Activated naive CD8-positive, alpha-beta T cell treated with anti-CD3 and anti-CD28 coated beads, Interleukin-2, amount 50 U/mL, for 16 hours (primary cell): Measurements from ENCODE around the gene ARHGEF33.

Experiments
- DNase-seq: peaks from one replicate; pipeline ENCODE4 v3.0.0-alpha.2; 2020; ENCODE audit warnings: low read depth, low spot score

Gene ARHGEF33

DNA sequence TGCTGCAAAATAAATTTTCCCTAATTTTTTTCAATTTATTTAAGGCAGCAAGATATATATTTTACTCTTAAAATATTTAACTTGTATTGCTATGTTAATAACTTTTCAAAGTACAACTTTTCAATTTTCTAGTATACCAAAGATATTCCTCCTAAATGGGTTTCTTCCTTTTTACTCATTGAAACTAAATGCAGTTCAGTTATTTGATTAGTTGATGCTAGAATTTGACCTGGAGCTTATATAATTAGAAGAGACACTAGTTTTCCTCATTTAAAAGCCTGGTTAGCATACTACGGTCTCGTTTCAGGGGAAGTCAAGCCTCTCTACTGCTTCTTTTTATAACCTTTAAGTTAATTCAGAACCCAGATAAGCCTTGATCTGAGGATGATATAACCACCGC lies at the start of gene ARHGEF33:
Gene ARHGEF33 (plus strand): TSS at position 301 of the 400 bp plus-strand sequence. CDS start 29,573 bp downstream, outside the sequence.
- no peak for DNase-seq

DNA sequence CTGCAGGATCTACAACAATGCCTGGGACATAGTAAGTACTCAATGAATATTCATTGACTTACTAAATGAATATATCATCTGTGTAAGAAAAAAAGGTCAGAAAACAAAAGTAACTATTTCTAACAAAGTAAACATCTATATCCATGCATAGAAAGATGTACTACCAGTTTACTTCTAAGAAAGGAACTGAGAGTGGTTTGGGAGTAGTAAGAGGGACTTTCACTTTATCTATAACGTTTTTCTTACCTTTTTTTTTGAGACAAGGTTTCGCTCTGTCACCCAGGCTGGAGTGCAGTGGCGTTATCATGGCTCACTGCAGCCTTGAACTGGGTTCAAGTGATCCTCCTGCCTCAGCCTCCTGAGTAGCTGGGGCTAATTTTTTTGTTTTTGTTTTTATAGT lies 39.6 kb upstream of the ARHGEF33 start:
- DNase-seq = no peak

DNA sequence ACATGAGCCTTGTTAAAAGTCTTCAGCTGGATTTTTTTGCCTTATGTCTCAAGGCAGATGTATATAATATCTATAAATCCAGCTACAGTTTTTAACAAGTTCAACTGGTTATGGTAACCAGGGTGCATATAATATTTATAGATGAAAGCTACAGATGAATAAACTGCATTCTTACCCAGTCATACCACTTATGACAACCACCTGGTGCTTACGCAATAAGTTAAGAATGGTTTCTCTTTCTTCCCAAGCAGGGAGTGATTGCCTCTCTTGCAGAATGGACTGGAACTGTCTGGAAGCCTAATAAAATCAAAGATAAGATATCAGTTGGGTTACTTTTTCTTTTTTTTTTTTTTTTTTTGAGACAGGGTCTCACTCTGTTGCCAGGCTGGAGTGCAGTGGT lies 33.5 kb upstream of the ARHGEF33 start:
- no peak for DNase-seq

DNA sequence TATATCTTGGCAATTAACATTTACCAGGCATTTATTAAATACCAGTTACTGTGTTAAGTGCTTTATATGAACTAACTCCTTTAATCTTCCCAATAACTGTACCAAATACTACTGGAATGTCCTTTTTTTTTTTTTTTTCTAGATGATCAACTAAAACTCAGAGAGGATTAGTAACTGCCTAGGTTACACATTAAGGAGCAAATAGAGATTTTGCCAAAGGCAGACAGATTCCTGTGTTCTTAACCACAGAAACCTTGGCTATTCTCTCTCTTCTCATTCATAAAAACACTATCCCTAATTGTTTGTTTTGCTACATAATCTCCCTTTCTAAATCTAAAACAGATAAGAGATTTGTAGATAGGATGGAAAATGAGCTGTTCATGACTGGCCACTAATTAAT lies 27.2 kb upstream of the ARHGEF33 start:
- DNase-seq = no peak

DNA sequence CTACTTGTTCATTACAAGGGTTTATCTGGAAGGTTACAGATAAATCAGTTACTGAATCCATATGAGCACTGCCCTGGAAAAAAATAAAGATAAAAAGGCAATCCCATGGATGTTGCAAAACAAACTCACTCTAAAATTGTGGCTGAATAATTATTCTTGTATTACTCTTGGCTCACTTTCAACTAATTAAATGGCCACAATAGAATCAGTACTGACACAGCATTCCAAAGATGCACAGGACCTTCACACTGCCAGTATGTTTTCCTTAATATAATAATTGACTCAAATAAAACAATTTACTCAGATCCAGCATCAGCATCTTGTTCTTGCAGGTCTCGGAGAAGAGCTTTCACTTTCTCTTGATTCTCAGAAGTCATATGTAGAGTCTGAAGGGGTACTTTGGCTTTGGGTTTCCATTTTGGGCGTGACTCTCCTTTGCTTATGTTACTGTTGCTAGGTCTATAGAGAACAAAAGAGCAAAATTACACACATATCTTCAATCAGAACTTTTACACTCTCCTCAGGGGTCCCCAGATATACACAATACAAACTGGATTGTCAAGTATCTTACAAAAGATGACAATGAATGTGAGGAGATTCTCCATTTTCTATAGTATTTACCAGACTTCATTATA lies 26.5 kb upstream of the ARHGEF33 start:
- no peak for DNase-seq

DNA sequence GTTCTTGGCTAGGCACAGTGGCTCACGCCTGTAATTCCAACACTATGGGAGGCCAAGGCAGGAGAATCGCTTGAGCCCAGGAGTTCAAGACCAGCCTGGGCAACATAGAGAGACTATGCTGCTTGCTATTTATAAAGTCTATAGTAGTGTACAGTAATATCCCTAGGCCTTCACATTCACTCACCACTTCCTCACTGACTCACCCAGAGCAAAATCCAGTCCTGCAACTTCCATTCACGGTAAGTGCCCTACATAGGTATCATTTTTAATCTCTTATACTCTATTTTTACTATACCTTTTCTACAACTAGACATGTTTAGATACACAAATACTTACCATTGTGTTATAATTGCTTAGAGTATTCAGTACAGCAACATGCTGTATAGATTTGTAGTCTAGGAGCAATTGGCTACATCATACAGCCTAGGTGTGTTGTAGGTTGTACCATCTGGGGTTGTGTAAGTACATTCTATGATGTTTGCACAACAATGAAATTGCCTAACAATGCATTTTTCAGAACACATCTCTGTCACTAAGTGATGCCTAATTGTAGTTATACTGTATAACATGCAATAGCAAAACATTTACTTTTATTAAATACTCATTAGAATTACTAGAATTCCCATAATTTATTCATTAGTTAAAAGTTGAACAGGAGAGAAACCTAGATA lies 22.8 kb upstream of the ARHGEF33 start:
- DNase-seq = no peak

DNA sequence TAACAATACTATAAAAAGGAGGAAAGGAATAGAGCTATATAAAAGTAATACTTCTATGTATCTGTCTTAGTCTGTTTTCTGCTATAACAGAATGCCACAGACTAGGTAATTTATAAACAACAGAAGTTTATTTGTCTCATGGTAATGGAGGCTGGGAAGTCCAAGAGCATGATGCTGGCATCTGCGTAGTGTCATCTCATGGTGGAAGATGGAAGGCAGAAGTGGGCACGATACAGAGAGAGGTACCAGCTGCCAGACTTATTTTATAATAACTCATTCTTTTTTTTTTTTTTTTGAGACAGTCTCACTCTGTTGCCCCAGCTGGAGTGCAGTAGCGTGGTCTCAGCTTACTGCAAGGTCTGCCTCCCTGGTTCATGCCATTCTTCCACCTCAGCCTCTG lies 18.2 kb upstream of the ARHGEF33 start:
- DNase-seq = no peak

DNA sequence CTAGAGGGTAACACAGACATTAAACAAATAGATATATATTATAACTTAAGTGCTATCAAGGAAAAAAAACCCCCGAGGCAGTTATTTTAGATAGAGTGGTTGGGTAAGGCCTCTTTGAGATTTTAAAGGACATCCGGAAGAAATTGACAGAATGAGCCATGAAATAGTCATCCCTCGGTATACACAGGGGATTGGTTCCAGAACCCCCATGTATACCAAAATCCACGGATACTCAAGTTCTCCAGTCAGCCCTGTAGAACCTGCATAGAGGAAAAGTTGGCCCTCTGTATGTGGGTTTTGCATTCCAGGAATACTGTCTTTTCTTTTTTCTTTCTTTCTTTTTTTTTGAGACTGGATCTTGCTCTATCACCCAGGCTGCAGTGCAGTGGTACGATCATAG lies 15.9 kb upstream of the ARHGEF33 start:
- no peak for DNase-seq

DNA sequence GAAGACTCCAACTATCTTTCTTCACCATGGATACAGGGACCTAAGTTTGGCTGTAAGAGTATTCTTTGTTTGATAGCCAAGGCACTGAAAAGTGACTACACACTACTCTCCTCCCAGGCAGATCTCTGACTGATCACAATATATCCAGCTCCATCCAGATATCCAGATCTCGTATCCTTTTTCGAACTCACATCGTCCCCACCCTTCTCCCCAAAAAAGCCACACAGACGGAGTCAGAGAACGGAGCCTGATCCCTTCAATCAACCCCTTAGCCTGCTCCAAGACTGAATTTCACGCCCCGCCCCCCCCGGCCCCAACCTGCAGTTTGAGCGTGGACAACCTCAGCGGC lies 14.5 kb upstream of the ARHGEF33 start:
- DNase-seq = no peak

DNA sequence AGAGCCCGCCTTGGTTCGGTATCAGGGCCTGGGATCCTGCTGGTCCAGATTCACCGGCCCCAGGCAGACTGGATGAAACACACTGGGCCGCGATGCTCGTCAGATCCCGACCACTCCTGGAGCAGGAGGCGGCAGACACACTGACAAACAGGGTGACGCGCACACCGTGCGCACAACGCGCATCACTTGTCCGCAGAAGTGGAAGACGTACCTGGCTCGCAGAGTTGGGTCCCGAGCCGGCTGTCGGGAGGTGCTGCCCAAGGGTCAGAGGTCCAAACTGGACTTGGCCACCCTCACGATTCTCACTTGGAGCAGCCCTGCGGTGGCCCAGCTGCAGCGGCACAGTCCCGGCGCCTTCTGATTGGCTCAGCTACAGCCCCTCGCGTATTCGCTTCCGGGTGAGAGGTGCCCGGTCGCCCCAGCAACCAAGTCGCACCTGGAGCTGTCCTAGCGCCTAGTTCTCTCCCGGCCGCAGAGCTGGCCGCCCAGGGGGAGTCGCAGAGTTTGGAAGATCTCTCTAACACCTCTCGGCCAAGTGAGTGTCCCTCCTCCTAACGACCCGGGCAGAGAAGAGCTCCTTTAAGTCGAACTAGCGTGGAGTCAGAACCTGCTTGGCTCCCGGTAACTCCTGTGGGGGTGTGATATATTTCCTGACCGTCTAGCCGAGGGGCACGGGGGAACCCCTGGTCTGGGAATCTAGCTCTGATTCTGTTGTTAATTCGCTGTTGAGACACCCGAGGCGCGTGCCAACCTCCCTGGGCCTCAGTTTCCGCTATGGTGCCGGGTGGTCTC lies 13.9 kb upstream of the ARHGEF33 start, which contains the start of the genes DHX57 and MORN2:
Gene DHX57 (minus strand): TSS at position 359 of the 792 bp plus-strand sequence. CDS start 7,529 bp downstream, outside the sequence.
Gene MORN2 (plus strand): TSS at position 401 of the 792 bp plus-strand sequence.
- DNase-seq = peak; percentile 43

DNA sequence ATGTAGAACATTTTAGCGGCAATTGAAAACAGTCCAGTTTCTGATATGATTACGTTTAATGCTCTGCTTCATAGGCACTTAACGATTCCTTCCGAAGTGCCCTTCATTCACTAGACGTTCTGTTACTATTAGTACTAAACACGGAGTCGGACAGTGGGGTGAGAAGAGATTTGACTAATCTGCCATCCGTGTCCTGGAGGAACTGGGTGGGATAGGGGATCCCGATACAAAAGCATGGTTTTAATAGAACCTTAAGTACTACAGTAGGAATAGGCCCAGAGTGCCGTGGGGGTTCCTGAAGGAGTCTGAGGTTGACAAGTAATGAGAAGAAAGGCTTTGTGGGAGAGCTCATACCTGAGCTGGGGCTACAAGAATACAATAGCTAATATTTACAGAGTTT lies 13.3 kb upstream of the ARHGEF33 start:
- no peak for DNase-seq

DNA sequence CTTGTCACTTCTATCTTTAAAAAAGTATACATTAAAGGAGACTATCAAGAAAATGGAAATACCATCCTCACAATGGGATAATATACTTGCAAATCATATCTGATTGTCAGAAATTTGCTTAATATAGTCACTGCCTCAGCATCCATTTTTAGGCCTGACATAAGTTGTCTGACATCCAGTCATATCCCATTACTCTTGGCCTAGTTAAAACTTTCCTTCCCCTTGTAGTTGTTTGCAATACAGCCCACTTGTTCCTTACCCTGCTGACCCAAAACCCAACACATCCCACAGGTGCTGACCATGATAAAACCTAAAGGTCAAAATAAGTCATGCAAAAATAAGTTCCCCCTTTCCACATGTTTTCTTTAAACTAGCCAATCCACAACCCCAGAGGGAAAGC lies 3.6 kb upstream of the ARHGEF33 start:
- no peak for DNase-seq

DNA sequence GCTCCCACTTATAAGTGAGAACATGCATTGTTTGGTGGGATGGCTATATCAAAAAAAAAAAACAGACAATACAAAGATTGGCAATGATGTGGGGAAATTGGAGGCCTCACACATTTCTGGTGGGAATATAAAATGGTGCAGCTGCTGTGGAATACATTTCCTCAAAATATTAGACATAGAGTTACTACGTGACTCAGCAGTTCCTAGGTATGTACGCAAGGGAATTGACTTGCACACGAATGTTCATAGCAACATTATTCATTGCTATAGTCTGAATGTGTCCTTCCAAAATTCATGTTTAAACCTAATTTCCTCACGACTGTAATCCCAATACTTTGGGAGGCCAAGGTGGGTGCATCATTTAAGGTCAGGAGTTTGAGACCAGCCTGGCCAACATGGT lies 2.3 kb upstream of the ARHGEF33 start:
- DNase-seq = no peak

DNA sequence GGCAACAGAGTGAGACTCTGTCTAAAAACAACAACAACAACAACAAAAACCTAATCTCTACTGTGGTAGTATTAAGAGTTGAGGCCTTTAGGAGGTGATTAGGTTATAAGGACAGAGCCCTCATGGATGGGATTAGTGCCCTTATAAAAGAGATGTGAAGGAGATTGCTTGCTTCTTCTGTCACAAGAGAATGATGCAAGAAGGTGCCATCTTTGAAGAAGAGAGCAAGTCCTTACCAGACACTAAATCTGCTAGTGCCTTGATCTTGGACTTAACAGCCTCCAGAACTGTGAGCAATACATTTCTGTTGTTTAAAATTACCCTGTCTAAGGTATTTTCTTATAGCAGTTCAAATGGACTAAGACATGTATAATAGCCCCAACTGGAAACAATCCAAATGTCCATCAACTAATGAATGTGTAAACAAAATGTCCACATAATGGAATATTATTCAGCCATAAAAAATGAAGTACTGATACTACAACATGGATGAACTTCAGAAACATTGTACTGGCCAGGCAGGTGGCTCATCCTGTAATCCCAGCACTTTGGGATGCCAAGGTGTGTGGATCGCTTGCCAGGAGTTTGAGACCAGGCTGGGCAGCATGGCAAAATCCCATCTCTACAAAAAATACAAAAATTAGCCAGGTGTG lies 1.6 kb upstream of the ARHGEF33 start:
- no peak for DNase-seq

DNA sequence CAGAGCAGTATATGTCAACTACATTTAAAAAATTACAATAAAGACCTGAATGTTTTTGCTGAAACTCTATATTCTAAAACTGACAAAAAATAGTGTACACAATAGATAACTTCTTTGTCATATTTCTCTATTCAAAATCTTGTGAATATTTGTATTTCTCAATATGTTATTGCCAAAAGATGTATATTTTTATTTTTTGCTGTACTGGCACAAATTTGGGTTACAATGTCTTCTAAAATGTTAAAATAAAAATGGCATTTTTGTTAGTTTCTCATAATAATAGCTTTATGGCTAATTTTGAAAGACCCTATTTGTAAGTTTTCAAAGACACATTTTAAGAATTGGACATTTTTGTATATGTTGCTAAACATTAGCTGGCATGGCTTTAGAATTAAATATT lies 630 bp upstream of the ARHGEF33 start:
- no peak for DNase-seq

DNA sequence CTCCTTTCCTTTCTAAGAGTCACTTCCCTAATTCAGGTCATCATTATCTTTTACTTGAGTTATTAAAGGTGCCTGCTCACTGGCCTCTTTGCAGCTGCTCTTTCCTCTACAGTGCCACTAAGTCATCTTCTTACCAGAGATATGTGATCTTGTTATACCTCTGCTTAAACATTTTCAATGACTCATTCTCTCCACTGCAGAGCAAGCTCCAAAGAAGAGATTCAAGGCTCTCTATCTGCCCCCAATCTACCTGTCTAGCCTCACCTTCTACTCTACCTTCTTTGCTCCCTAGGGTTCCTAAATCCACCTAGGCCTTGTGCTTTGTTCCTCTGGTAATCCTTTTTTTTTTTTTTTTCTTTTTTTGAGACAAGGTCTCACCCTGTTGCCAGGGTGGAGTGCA lies 3.1 kb downstream of the ARHGEF33 start:
- no peak for DNase-seq

DNA sequence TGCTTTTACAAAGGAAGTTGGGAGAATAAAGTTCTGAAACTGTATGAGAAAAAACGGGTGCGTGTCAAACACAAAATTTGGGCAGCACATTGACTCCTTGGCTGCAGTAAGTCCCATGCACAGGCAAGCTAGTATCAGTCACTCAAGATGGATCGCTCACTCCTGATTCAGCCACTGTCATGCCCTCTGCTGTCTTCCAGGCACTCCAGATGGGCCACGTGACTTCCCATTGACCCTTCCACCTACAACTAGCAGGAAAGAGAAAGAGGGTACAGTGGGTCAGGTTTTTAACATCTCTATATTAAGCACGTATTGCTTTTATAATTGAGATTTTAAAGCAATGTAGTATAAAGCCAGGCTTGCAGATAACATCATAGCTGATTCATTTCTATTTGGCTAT lies 8.6 kb downstream of the ARHGEF33 start:
- no peak for DNase-seq

DNA sequence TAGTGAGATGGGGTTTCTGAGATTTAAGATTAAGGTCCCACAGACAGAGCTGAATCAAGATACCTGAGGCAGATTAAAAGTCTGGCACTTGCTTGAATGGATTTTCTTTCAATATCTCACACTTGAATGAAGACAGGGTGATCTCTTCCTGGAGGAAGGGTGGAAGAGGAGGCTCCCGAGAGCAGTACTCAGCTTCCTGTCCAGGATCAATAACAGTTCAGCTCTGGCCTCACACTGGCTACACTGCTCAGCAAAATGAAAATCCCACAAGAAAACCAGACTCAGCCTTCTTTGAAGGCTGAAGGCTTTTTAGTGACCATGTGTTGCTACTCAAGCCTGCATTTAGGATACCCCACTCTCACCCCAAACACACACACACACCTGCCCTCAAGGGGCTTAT lies 11.1 kb downstream of the ARHGEF33 start:
- no peak for DNase-seq

DNA sequence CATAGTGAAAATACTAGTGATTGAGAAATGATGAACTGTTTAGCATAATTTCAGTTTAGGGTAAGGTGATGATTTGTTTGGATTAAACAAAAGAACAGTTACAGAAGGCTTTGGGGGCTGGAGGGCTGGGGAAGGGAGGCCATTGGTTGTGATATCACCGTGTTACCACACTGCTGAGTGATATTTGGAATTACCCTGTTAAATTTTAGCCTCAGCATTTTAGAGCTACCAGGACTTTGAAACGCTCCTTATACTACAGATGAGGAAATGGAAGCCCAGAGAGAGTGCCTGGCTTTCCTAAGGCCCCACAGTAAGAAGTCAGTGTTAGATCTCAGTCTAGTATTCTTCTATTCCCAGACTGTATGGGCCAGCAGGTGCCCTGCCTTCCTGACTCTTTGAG lies 15.6 kb downstream of the ARHGEF33 start:
- no peak for DNase-seq

DNA sequence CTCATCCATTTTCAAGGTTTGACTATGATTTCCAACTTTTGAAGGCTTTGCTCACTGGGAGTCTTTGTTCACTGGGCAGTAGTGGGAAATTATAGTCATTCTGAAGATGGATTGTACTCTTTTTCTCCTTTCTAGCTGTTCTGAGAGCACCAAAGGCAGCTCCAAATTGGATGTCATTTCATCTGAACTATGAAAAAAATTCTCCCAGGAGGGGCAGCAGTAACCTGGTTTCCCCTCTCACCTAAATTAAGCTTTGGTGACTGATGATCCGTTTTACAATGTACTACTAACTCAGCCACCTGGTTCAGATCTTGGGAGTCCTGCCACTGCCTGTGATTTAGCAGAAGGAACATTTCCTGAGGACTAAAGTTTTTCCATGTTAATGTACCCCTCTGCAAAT lies 17.6 kb downstream of the ARHGEF33 start:
- no peak for DNase-seq

DNA sequence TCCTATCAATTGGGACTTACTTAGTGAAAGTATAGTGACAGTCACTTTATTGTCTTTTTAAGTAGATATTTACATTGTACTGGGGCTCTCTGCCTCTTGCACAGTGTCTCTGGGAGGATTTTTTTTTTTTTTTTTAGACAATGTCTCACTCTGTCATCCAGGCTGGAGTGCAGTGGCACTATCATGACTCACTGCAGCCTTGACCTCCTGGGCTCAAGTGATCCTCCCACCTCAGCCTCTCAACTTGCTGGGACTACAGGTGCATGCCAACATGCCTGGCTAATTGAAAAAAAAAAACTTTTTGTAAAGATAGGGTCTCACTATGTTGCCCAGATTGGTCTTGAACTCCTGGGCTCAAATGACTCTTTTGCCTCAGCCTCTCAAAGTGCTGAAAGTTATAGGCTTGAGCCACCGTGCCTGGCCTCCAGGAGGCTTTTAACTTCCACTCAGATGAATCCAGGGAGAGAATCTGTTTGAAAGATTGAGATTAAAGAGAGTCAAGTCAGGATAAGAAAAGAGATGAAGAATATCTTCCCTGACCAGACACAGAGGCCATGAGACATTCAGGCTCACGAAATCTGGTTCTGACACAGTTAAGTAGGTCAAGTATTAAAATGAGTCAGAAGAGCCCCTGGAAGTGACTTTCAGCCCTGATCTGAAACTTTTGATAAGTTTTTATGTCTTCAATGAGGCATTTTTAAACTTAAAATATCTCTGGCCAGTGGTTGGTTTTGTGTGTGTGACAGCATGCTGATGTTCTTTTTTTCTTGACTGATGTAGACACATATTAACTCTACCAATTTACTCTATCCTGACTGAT lies 18.3 kb downstream of the ARHGEF33 start:
- no peak for DNase-seq
